Fibroblast of skin of right quadriceps (primary cell): ENCODE measurements around the gene HTR7.

ENCODE experiments used
- DNase-seq: peaks from one replicate; pipeline ENCODE4 v3.0.0-alpha.2; 2013

HTR7 gene

DNA sequence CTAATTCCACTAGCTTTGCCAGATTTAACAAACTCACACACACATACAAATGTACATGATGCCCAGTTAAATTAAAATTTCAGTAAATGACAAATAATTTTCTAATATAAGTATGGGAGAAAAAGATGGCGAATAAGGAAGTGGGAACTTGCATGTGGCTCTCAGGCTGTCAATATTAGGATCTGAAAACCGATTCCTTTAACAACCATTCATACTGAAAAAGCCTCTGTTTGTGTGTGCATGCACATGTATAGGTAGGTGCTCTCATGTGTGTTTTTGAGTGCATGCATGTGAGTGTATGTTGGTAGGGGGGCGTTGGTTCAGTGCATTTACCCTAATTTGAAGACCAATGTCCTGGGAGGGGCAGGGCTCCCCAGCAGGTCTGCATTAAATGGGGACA is 125.3 kb downstream of the HTR7 start:
- DNase-seq = no peak

DNA sequence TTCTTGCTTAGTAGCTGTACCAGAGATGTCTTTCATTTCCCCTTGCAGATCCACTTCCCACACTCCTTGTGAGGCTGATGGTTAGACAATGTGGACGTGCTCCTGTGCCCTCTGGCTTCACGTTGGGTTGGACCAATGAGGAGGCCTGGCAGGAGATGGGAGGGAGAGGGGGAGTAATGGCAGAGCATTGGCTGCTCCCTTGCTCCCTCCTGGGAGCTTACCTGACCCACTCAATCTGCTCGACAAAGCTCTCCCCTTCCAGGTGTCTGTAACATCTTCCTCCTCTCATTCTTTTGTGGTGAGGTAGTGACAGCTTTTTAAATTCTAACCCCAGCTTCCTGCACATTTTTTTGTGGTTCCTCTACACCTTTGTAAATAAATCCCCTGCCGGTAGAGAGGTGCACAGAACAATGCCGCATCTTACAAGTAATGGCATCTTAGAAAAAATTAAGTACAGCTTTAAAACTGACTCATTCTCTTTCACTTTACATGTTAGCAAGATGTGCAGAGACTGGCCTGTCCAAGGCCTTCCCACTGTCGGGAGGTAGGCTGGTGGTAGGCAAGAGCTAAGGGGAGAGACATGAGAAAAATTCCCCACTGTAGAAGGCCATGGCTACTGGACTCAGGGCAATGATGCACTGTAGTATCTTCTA is 134.3 kb downstream of the HTR7 start:
- DNase-seq = no peak

DNA sequence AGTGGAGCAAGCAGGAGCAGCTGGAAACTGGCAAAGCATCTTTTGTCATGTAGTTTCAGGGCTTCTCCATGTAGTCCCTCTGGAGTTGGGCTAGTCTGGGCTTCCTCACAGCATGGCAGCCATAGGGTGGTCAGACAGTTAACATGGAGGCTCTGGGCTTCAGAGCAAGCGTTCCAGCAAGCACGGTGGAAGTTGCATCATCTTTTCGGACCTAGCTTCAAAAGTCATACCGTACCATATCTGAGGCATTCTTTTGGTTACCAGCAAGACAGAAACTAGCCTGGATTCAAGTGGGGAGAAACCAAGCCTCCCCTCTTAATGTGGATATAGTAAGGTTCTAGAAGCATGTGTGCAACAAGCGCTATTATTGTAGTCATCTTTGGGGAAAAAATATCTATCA is 135.0 kb downstream of the HTR7 start:
- DNase-seq = no peak

DNA sequence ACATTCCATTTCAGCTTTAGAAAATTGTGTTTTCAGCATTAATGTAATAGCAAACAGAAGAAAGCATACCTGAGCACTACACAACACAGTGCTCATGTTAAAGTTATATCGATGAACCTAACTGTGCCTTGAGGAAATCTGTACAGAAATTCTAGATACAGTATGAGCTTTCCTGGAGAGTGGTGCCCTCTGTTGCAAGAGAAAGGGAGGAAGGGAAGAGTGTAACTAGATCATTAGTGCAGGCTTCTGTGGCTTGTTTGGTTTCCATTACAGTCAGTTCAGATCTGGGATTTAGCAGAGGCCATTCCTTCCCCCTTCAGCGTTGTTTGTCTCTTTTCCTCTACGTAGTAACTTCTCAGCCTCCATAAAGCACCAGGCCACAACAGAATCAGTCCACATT is 139.7 kb downstream of the HTR7 start:
- peak; percentile 15 for DNase-seq

DNA sequence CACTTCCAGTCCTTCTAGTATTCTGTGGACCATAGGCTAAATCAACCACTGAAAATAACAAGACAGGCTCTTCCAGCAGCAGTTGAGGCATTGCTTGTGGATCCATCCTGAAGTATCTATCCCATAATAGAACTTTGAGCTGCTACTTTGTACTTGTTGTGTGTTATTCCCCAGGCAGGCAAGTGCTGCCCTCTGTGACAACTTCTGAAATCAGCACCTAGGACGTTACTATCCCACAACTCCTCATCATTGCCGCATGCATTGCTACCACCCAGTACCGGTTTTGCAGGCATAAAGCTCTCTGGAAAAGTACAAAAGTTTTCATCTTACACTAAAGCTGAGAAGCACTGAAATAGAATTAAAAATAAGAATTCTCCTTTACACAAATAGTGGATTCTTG is 145.3 kb downstream of the HTR7 start:
- no peak for DNase-seq

DNA sequence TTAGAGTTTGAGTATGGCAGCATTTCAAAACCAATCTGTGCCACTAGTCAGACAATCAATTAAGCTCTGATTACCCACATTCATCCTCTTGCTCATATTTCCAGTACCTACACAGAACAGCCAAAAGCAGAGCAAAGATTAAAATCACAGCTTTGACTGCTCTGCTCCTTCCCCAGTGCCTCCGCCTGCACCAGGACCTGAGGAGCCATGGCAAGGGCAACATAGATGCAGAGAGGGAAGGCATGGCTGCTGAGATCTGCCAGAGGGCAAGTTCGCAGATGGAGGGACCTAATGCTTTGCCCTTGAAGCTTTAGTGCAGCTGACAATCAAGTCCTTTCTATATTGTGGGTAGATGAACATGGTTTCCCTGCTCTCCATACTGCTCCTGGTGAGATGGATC is 148.1 kb downstream of the HTR7 start:
- DNase-seq = no peak

DNA sequence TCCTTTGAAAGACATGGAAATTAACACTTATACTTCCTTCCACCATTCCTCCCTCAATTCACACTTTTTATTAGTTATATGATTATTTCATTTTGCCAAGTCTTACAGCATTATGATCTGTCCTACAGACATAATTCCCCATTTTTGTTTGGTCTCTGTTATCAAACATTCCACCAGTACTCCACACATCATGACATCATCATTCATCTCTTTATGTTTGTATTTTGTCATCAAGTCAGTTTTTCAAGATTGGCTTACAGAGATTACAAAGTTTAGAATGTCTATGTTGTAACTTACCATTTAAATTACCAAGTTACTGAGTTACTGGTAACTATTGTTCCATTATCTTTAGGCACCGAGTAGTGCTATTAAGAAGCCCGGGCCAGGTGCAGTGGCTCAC is 150.2 kb downstream of the HTR7 start:
- DNase-seq = no peak

DNA sequence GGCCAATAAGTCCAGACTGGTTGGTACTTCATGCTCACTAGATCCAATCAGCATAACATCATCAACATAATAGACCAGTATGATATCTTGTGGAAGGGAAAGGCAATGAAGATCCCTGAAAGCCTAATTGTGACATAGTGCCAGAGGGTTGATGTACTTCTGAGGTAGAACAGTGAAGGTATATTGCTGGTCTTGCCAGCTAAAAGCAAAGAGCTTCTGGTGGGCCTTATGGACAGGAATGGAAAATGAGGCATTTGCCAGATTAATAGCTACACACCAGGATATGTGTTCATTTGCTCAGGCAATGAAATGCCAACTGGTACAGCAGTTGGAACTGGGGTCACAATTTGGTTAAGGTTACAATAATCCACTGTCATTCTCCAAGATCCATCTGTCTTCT is 156.4 kb downstream of the HTR7 start:
- no peak for DNase-seq

DNA sequence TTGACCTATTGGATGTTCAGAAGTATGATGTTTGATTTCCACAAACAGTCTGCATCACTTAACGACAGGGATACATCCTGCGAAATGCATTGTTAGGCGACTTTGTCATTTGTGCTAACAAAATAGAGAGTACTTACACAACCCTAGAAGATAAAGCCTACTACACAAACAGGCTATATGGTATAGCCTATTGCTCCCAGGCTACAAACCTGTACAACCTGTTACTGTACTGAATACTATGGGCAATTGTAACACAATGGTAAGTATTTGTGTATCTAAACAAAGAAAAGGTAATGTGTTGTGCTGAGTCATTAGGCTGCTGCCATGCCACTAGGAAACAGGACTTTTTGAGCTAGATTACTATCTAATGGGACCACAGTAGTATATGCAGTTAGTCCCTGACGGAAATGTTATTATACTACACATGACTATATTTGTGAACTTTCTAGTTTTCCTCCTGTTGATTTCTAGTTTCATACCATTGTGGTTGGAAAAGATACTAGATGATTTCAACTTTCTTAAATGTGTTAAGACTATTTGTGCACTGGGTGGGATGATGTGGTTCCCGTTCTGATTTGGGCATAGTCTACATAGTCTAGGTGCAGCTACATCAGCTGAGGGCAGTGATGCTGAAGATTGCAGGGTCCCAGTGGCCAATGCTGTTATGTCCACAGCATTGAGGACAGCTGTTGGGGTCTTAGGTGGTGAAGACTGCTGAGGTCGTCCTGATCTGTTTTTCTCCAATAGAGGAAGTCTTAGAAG is 161.7 kb downstream of the HTR7 start:
- no peak for DNase-seq
